ENCODE measurements around the gene STK33. TPM values are rescaled to one million over a fixed set of nuclear protein-coding genes. Genes with fewer than 3 reads are reported as not detected.

STK33 gene
- total RNA-seq, 2 donors from 2014 or later, result 16.4 to 23.0 TPM

- peak overlapping the region in 1 of 2 donors; percentile 6 for H3K4me3 ChIP-seq
- H3K9me3 ChIP-seq, result no peaks in the 10 kb centered on the region
- no peaks in the 10 kb centered on the region for H3K27me3 ChIP-seq
- peaks cover 0 to 14% of the 10 kb centered on the region in 2 donors for H3K4me1 ChIP-seq
- TF ChIP-seq CTCF (IDR thresholded peaks at IDR 0.05), result no peak
- no peak for DNase-seq (ENCODE audit: low spot score)
- no peaks in the 10 kb centered on the region for H3K36me3 ChIP-seq
- no peak overlapping the region for H3K27ac ChIP-seq
These were observed 204.7 kb downstream of the STK33 start for GRCh38 chr11:8389029-8389996.

GRCh38 chr11:8387693-8388092, 206.3 kb downstream of the STK33 start:
- Histone ChIP-seq H3K4me1 (peaks cover 0 to 14% of the 10 kb centered on the region in 2 donors), H3K27me3 (no peaks in the 10 kb centered on the region), H3K27ac (no peak overlapping the region), H3K9me3 (no peaks in the 10 kb centered on the region), H3K4me3 (no peak overlapping the region), H3K36me3 (no peaks in the 10 kb centered on the region)
- DNase-seq (ENCODE audit: low spot score), result no peak
- no peak for TF ChIP-seq CTCF (IDR thresholded peaks at IDR 0.05)

GRCh38 chr11:8387141-8387540, 206.9 kb downstream of the STK33 start:
- no peaks in the 10 kb centered on the region for H3K27me3 ChIP-seq
- peaks cover 0 to 14% of the 10 kb centered on the region in 2 donors for H3K4me1 ChIP-seq
- H3K4me3 ChIP-seq, result no peak overlapping the region
- TF ChIP-seq CTCF (IDR thresholded peaks at IDR 0.05), result no peak
- H3K27ac ChIP-seq, result no peak overlapping the region
- H3K36me3 ChIP-seq, result no peaks in the 10 kb centered on the region
- no peaks in the 10 kb centered on the region for H3K9me3 ChIP-seq
- no peak for DNase-seq (ENCODE audit: low spot score)

- Histone ChIP-seq H3K36me3 (no peaks in the 10 kb centered on the region), H3K4me1 (peaks cover 0 to 14% of the 10 kb centered on the region in 2 donors), H3K4me3 (no peak overlapping the region), H3K27me3 (no peaks in the 10 kb centered on the region), H3K9me3 (no peaks in the 10 kb centered on the region), H3K27ac (no peak overlapping the region)
- no peak for TF ChIP-seq CTCF (IDR thresholded peaks at IDR 0.05)
- DNase-seq (ENCODE audit: low spot score), result no peak
These were observed 207.7 kb downstream of the STK33 start for GRCh38 chr11:8386134-8386864.

- DNase-seq (ENCODE audit: low spot score), result no peak
These were observed 209.7 kb downstream of the STK33 start for GRCh38 chr11:8384199-8384821.

More at GRCh38 chr11:8384199-8384821, 209.7 kb downstream of the STK33 start:
- H3K27me3 ChIP-seq, result no peaks in the 10 kb centered on the region
- peaks cover 0 to 5% of the 10 kb centered on the region in 2 donors for H3K4me1 ChIP-seq
- H3K9me3 ChIP-seq, result no peaks in the 10 kb centered on the region
- no peak overlapping the region for H3K4me3 ChIP-seq
- H3K27ac ChIP-seq, result no peak overlapping the region
- no peaks in the 10 kb centered on the region for H3K36me3 ChIP-seq
- peak in 1 of 2 donors; percentile 17 for TF ChIP-seq CTCF (IDR thresholded peaks at IDR 0.05)

All from right atrium auricular region (tissue), 2 donors.